HCT116 (cell line): ENCODE results near the gene TAPBPL. TPM values are rescaled to one million over a fixed set of nuclear protein-coding genes. Genes with fewer than 3 reads are reported as not detected.

Source experiments
- ATAC-seq: fragments of 200-7000 bp; cut with Tn5 transposase; 2 replicates; pipeline ENCODE4 v1.9.1; 2020; ENCODE audit warnings: mild to moderate bottlenecking, moderate library complexity
- BruUV-seq: library from RNA; stranded (reverse); fragments of 400-500 nt; replicated peaks from 2 replicates; lab custom pipeline; 2021; lab: Mats Ljungman, UMichigan
- CTCF ChIA-PET: fragments of 300-600 bp; sonication (Branson Sonifier 250); formaldehyde crosslinking; loops from one replicate; lab custom pipeline; 2021; ENCODE audit warnings: antibody characterized with exemption; lab: Charles Lee
- POLR2A ChIA-PET: fragments of 300-600, 350-600 bp; sonication (Branson Sonifier 250); formaldehyde crosslinking; loops from one replicate; lab custom pipeline; 2021; ENCODE audit warnings: antibody characterized with exemption; lab: Charles Lee
- RAD21 ChIA-PET, 2 experiments: fragments of 300-600 bp; sonication (Branson Sonifier 250); formaldehyde crosslinking; loops; one replicate each; lab custom pipeline; 2023; ENCODE audit warnings: low total read pairs in 2 of 2; ENCODE audit not compliant: uncharacterized antibody in 2 of 2, unreplicated experiment in 2 of 2, low non-redundant PET in 1 of 2; lab: Charles Lee
- DNase-seq: peaks from one replicate; pipeline ENCODE4 v3.0.0-alpha.2; 2010; ENCODE audit warnings: low read depth, low spot score
- H2AFZ ChIP-seq: fragments of 200-600 bp; shearing (Covaris generic), sonication (generic); 2 replicates; pipeline ENCODE4 v1.6.1; 2017; ENCODE audit warnings: low read depth, mixed run types, mixed read lengths, antibody characterized with exemption, low read length; ENCODE audit not compliant: poor library complexity, severe bottlenecking
- H3K27ac ChIP-seq: 2 replicates; pipeline ENCODE4 v1.5.1; 2012; ENCODE audit warnings: low read depth, low read length
- H3K27me3 ChIP-seq: fragments of 200-600 bp; sonication (generic); 2 replicates; pipeline ENCODE4 v1.6.1; 2016; ENCODE audit warnings: mixed run types, low read length, mixed read lengths; ENCODE audit not compliant: insufficient read depth
- H3K36me3 ChIP-seq, 2 experiments: fragments of 200-500 bp in 1 of 2; fragments of 200-600 bp in 1 of 2; sonication (Bioruptor generic) in 1 of 2; sonication (generic) in 1 of 2; 2 replicates each; pipeline versions ENCODE4 v1.5.1 to v1.6.1; 2014 to 2016; ENCODE audit warnings: low read length in 2 of 2, inconsistent platforms in 1 of 2, mixed read lengths in 1 of 2, mixed run types in 1 of 2; ENCODE audit not compliant: insufficient read depth in 2 of 2, control insufficient read depth in 1 of 2
- H3K4me1 ChIP-seq, 2 experiments: fragments of 200-600 bp in 1 of 2; sonication (generic) in 1 of 2; 2 replicates each; pipeline versions ENCODE4 v1.5.1 to v1.6.1; 2012 to 2017; ENCODE audit warnings: low read length in 2 of 2, inconsistent platforms in 1 of 2, mild to moderate bottlenecking in 1 of 2, mixed read lengths in 1 of 2, mixed run types in 1 of 2, moderate library complexity in 1 of 2; ENCODE audit not compliant: insufficient read depth in 2 of 2, control insufficient read depth in 1 of 2
- H3K4me2 ChIP-seq: fragments of 200-600 bp; sonication (generic); 2 replicates; pipeline ENCODE4 v1.6.1; 2017; ENCODE audit warnings: mixed run types, low read length, mixed read lengths
- H3K4me3 ChIP-seq, 2 experiments: fragments of 200-600 bp in 1 of 2; sonication (generic) in 1 of 2; replicated peaks in 1 of 2; 2 replicates each; pipeline ENCODE4 v1.5.1; 2011 to 2016; ENCODE audit warnings: low read length in 2 of 2, control low read depth in 1 of 2, low read depth in 1 of 2, mild to moderate bottlenecking in 1 of 2, mixed read lengths in 1 of 2, mixed run types in 1 of 2
- H3K79me2 ChIP-seq: fragments of 200-600 bp; sonication (generic); 2 replicates; pipeline ENCODE4 v1.6.1; 2017; ENCODE audit warnings: mild to moderate bottlenecking, mixed run types, low read length, moderate library complexity, mixed read lengths; ENCODE audit not compliant: insufficient read depth
- H3K9ac ChIP-seq: fragments of 200-600 bp; sonication (generic); 2 replicates; pipeline ENCODE4 v1.6.1; 2016; ENCODE audit warnings: low read length, mixed read lengths
- H3K9me2 ChIP-seq: fragments of 200-600 bp; sonication (generic), shearing (Covaris generic); 2 replicates; pipeline ENCODE4 v1.6.1; 2017; ENCODE audit warnings: mixed run types, mild to moderate bottlenecking, moderate library complexity; ENCODE audit not compliant: insufficient read depth
- H3K9me3 ChIP-seq, 2 experiments: fragments of 200-500 bp in 1 of 2; fragments of 200-600 bp in 1 of 2; sonication (Bioruptor generic) in 1 of 2; sonication (generic) in 1 of 2; 2 replicates each; pipeline ENCODE4 v1.6.1; 2014 to 2017; ENCODE audit warnings: low read length in 2 of 2, mixed read lengths in 2 of 2, inconsistent platforms in 1 of 2, low read depth in 1 of 2, mild to moderate bottlenecking in 1 of 2, mixed run types in 1 of 2, moderate library complexity in 1 of 2; ENCODE audit not compliant: control insufficient read depth in 1 of 2, insufficient read depth in 1 of 2
- H4K20me1 ChIP-seq: fragments of 200-600 bp; sonication (generic), shearing (Covaris generic); 2 replicates; pipeline ENCODE4 v1.6.1; 2017; ENCODE audit warnings: mixed run types, mild to moderate bottlenecking, moderate library complexity; ENCODE audit not compliant: insufficient read depth
- CBX3 ChIP-seq: IDR thresholded peaks from 2 replicates; pipeline ENCODE4 v1.6.1; 2012; ENCODE audit warnings: low read depth
- CEBPB ChIP-seq: IDR thresholded peaks from 2 replicates; pipeline ENCODE4 v1.6.1; 2012; ENCODE audit warnings: low read depth
- EGR1 ChIP-seq: IDR thresholded peaks from 2 replicates; pipeline ENCODE4 v1.6.1; 2012; ENCODE audit warnings: low read depth
- ELF1 ChIP-seq: IDR thresholded peaks from 2 replicates; pipeline ENCODE4 v1.6.1; 2012; ENCODE audit warnings: low read depth, borderline replicate concordance
- EZH2 ChIP-seq: fragments of 200-600 bp; sonication (generic); IDR thresholded peaks from 2 replicates; pipeline ENCODE4 v1.6.1; 2017; ENCODE audit warnings: antibody characterized with exemption, mixed run types
- EZH2phosphoT487 ChIP-seq: fragments of 200-600 bp; IDR thresholded peaks from 2 replicates; pipeline ENCODE4 v1.6.1; 2018; ENCODE audit warnings: antibody characterized with exemption, borderline replicate concordance
- FOSL1 ChIP-seq: IDR thresholded peaks from 2 replicates; pipeline ENCODE4 v1.6.1; 2012; ENCODE audit warnings: low read depth
- JUND ChIP-seq: IDR thresholded peaks from 2 replicates; pipeline ENCODE4 v1.6.1; 2012
- POLR2A ChIP-seq: IDR thresholded peaks from 2 replicates; pipeline ENCODE4 v1.7.0; 2011; ENCODE audit warnings: borderline replicate concordance; ENCODE audit not compliant: insufficient read depth, insufficient read length; ENCODE audit errors: extremely low read depth
- POLR2AphosphoS5 ChIP-seq: IDR thresholded peaks from 2 replicates; pipeline ENCODE4 v1.6.1; 2011; ENCODE audit warnings: mild to moderate bottlenecking, low read depth, low read length, moderate library complexity
- RAD21 ChIP-seq: IDR thresholded peaks from 2 replicates; pipeline ENCODE4 v1.6.1; 2012; ENCODE audit warnings: low read depth, mild to moderate bottlenecking
- SIN3A ChIP-seq: IDR thresholded peaks from 2 replicates; pipeline ENCODE4 v1.6.1; 2012; ENCODE audit warnings: low read depth
- SP1 ChIP-seq: IDR thresholded peaks from 2 replicates; pipeline ENCODE4 v1.6.1; 2012; ENCODE audit warnings: low read depth
- SRF ChIP-seq: IDR thresholded peaks from 2 replicates; pipeline ENCODE4 v1.6.1; 2012; ENCODE audit warnings: low read depth
- TCF7L2 ChIP-seq: IDR thresholded peaks from 2 replicates; pipeline ENCODE4 v1.7.0; 2011; ENCODE audit warnings: borderline replicate concordance, inconsistent platforms; ENCODE audit not compliant: insufficient read depth, insufficient read length; ENCODE audit errors: extremely low read depth
- ZNF274 ChIP-seq: fragments of 200-500 bp; sonication (Bioruptor generic); IDR thresholded peaks from 2 replicates; pipeline ENCODE4 v1.6.1; 2014; ENCODE audit warnings: mild to moderate bottlenecking, low read depth, low read length, inconsistent platforms
- intact Hi-C: fragments of 100-400 bp; cut with micrococcal nuclease; formaldehyde crosslinking; loops from 2 replicates; pipeline ENCODE4 v1.10.0; 2022
- total RNA-seq: library from RNA; stranded (reverse); gene quantifications from one replicate; pipeline ENCODE4 v1.2.1, GENCODE V29; 2021; ENCODE audit not compliant: unreplicated experiment
- TF ChIP-seq, protein P1 (sequence below): IDR thresholded peaks from 2 replicates; pipeline ENCODE4 v1.6.1; 2012
- TF ChIP-seq, protein P2 (sequence below): IDR thresholded peaks from 2 replicates; pipeline ENCODE4 v1.6.1; 2011; ENCODE audit warnings: mild to moderate bottlenecking, low read length, moderate library complexity; ENCODE audit not compliant: insufficient replicate concordance; ENCODE audit errors: extremely low read depth
- TF ChIP-seq, protein P3 (sequence below): IDR thresholded peaks from 2 replicates; pipeline ENCODE4 v1.6.1; 2012

Gene TAPBPL
- total RNA-seq, 1 experiment from 2014 or later, result 0.54 TPM

DNA sequence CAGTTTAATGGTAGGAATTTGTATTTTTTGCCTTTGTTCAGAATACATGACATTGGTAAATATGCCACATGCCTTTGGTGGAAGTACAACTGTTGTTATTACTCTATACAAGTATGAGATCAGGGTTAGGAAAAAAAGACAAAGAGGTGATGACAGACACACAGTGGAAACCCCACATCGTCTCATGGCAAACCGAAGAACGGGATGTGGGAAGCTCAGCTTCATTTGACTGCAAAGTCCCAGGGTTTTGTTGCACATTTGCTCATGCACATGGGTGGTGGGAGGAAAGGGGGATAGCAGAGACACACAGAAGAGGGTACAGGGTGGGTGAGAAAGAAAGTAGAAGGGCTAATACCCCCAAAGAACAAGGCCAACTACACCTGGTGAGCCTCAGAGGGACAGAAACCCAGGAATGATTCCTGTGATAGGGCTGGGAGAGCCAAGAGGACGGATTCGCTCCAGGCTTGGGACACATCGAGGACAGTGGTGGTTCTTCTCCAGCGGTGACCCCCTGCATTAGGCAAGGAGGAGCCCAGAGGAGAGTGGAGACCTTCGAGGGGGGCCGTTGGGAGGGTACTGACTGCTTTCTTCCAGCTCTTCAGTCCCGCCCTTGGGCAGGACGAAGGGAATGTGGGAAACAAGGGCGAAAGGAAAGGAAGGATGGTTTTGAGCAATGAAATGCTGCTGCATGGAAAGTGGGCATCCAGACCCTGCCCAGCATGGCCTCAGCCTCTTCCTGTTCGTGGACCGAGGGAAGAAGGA is 10.6 kb downstream of the TAPBPL start:
- no peaks in the 10 kb centered on the region for H3K4me1 ChIP-seq
- no peaks in the 10 kb centered on the region for H3K9me2 ChIP-seq
- H3K36me3 ChIP-seq, result peaks cover 14 to 31% of the 10 kb centered on the region in 2 experiments; a peak in 3 of 4 replicates
- intact Hi-C loops, result no loop called here
- TF ChIP-seq SIN3A, result no peak
- TF ChIP-seq POLR2A, result no peak
- TF ChIP-seq POLR2AphosphoS5, result no peak
- TF ChIP-seq FOSL1, result no peak
- no peak for TF ChIP-seq EZH2phosphoT487
- TF ChIP-seq ZNF274, result no peak
- TF ChIP-seq, protein P1, sequence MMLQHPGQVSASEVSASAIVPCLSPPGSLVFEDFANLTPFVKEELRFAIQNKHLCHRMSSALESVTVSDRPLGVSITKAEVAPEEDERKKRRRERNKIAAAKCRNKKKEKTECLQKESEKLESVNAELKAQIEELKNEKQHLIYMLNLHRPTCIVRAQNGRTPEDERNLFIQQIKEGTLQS, result no peak
- TF ChIP-seq RAD21, result no peak
- TF ChIP-seq, protein P2, sequence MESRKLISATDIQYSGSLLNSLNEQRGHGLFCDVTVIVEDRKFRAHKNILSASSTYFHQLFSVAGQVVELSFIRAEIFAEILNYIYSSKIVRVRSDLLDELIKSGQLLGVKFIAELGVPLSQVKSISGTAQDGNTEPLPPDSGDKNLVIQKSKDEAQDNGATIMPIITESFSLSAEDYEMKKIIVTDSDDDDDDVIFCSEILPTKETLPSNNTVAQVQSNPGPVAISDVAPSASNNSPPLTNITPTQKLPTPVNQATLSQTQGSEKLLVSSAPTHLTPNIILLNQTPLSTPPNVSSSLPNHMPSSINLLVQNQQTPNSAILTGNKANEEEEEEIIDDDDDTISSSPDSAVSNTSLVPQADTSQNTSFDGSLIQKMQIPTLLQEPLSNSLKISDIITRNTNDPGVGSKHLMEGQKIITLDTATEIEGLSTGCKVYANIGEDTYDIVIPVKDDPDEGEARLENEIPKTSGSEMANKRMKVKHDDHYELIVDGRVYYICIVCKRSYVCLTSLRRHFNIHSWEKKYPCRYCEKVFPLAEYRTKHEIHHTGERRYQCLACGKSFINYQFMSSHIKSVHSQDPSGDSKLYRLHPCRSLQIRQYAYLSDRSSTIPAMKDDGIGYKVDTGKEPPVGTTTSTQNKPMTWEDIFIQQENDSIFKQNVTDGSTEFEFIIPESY, result no peak
- no peak for TF ChIP-seq CEBPB
- no peak for TF ChIP-seq EZH2
- TF ChIP-seq, protein P3, sequence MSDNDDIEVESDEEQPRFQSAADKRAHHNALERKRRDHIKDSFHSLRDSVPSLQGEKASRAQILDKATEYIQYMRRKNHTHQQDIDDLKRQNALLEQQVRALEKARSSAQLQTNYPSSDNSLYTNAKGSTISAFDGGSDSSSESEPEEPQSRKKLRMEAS, result no peak
- TF ChIP-seq SRF, result no peak
- TF ChIP-seq SP1, result no peak
- no peak for TF ChIP-seq JUND
- TF ChIP-seq EGR1, result no peak
- TF ChIP-seq ELF1, result no peak
- TF ChIP-seq TCF7L2, result no peak
- no peak for TF ChIP-seq CBX3
- BruUV-seq, result no TSS peak
- H3K79me2 ChIP-seq, result no peaks in the 10 kb centered on the region
- no peaks in the 10 kb centered on the region for H3K27me3 ChIP-seq
- ChIA-PET CTCF (no interaction called here), RAD21 (no interaction called here), POLR2A (no interaction called here)
- H3K27ac ChIP-seq, result no peak overlapping the region
- no peak overlapping the region for H3K4me2 ChIP-seq
- no peak for DNase-seq
- H3K9ac ChIP-seq, result no peak overlapping the region
- no peaks in the 10 kb centered on the region for H3K9me3 ChIP-seq
- no peaks in the 10 kb centered on the region for H4K20me1 ChIP-seq
- no peak overlapping the region for H3K4me3 ChIP-seq
- H2AFZ ChIP-seq, result no peak overlapping the region
- ATAC-seq, result no peak
